ENCODE results near the gene LASP1. TPM values are rescaled to one million over a fixed set of nuclear protein-coding genes. Genes with fewer than 3 reads are reported as not detected.

The LASP1 gene
- 237 to 268 TPM (median 261 TPM) in 5 replicates for total RNA-seq (2022; extraction: Qiagen RNA extraction)

GRCh38 chr17:38869526-38870258 lies at the start of gene LASP1:
TSS of gene LASP1 (plus strand) at chr17:38870058. CDS start at chr17:38870190, 132 bp downstream.

GRCh38 chr17:38824899-38825761 lies 44.7 kb upstream of the LASP1 start, which contains the start of gene CWC25:
TSS of gene CWC25 (minus strand) at chr17:38825321. CDS start at chr17:38825183, 138 bp downstream.

GRCh38 chr17:38853292-38854219 lies 16.3 kb upstream of the LASP1 start, which contains the start of gene RPL23:
TSS of gene RPL23 (minus strand) at chr17:38853721. CDS start at chr17:38853710, 11 bp downstream.

GRCh38 chr17:38925263-38925995 lies 55.6 kb downstream of the LASP1 start, which contains the start of gene LASP1NB:
TSS of gene LASP1NB (plus strand) at chr17:38925614.

GRCh38 chr17:38967290-38967738 lies 97.5 kb downstream of the LASP1 start, which contains the start of gene FBXO47:
TSS of gene FBXO47 (minus strand) at chr17:38967403. CDS start at chr17:38963025, 4,378 bp downstream.

Other genes starting within 250 kb of the LASP1 start
- 10.2 to 14.0 TPM (median 13.5 TPM) in 5 replicates for gene EPOP, start 195.1 kb upstream of the LASP1 start, total RNA-seq (2022; extraction: Qiagen RNA extraction)
- 21.4 to 36.3 TPM (median 34.3 TPM) in 5 replicates for gene MLLT6, start 164.8 kb upstream of the LASP1 start, total RNA-seq (2022; extraction: Qiagen RNA extraction)
- gene CISD3, start 139.7 kb upstream of the LASP1 start, total RNA-seq (2022; extraction: Qiagen RNA extraction), result 50.3 to 99.9 TPM (median 91.2 TPM) in 5 replicates
- 34.1 to 69.7 TPM (median 62.4 TPM) in 5 replicates for gene PCGF2, start 121.7 kb upstream of the LASP1 start, total RNA-seq (2022; extraction: Qiagen RNA extraction)
- 330 to 449 TPM (median 433 TPM) in 5 replicates for gene PSMB3, start 117.3 kb upstream of the LASP1 start, total RNA-seq (2022; extraction: Qiagen RNA extraction)
- 37.3 to 45.1 TPM (median 40.1 TPM) in 5 replicates for gene PIP4K2B, start 70.5 kb upstream of the LASP1 start, total RNA-seq (2022; extraction: Qiagen RNA extraction)
- gene CWC25, start 44.7 kb upstream of the LASP1 start, total RNA-seq (2022; extraction: Qiagen RNA extraction), result 21.6 to 26.3 TPM (median 21.9 TPM) in 5 replicates
- gene RPL23, start 16.3 kb upstream of the LASP1 start, total RNA-seq (2022; extraction: Qiagen RNA extraction), result 2,464 to 3,040 TPM (median 2,725 TPM) in 5 replicates
- gene FBXO47, start 97.3 kb downstream of the LASP1 start, total RNA-seq (2022; extraction: Qiagen RNA extraction), result not detected in 5 replicates

All from A549 treated with CORT108297 at 1 μM for 4 hours (cell line).